ENCODE data around the gene EXOC4.
"Not testable (repeated sequence)": the region's sequence is repeated elsewhere in the genome, so short reads cannot be mapped to it uniquely, and the experiment has no call there.

Gene EXOC4

DNA sequence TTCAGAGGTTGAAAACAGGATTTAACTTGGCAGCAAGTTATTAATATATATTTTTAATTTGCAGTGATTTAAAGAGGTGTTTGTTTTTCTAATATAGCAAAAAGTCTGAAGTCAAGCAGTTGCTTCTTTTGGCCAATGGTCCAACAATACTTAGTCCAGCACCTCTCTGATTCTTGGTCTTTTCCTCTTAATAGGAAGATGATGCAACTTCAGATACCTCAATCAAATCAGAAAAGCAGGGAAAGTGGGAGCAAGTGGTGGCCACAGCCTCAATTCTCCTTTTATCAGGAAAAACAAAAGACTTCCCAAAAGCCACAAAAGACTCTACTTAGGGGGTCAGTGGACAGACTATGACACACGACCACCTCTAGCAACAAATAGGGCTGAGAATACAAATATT, 740.7 kb downstream of the EXOC4 start:
- no peak for DNase-seq (ENCODE audit: low spot score)

DNA sequence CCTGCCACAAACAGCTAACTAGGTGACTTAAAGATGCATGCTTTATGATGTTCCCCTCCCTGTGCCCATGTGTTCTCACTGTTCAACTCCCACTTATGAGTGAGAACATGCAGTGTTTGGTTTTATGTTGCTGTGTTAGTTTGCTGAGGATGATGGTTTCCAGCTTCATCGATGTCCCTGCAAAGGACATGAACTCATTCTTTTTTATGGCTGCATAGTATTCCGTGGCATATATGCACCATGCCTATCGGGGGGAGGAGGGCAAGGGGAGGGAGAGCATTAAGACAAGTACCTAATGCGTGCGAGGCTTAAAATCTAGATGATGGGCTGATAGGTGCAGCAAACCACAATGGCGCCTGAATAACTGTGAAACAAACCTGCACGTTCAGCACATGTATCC, 741.2 kb downstream of the EXOC4 start:
- not testable (repeated sequence) for DNase-seq (ENCODE audit: low spot score)

DNA sequence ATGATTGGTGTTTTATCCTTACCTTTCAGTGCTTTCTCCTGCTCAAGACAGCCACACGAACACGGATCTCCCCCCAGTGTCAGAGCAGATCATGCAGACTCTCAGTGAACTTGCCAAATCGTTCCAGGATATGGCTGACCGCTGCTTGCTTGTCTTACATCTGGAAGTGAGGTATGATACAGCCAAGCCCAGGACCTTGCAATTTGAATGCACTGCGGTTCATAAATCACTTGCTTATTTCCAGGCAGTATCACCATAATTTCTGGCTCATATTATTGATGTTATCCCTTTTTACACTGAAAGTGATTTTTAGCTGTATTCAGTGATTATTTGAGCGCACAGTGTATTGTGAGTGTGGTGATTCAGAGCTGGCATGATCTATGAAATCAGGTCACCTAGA, 744.6 kb downstream of the EXOC4 start:
- no peak for DNase-seq (ENCODE audit: low spot score)

DNA sequence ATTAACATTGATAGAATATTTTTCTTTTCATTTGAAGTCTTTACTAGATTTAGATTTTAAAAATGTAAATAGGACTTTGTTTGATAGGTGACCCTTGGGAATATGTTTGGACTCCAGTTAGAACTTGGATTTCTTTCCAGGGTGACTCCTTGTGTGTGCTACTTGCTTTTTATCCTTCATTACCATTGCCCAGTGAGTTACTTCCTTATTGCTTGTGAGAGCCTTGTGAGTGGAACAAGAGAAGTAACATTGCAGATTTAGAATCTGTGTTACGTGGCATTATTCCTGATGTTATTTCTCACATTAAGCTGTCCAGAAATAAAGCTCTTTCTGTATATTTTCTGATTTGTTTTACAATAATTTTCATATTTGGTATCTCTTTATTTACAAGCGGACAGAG, 746.3 kb downstream of the EXOC4 start:
- no peak for DNase-seq (ENCODE audit: low spot score)

DNA sequence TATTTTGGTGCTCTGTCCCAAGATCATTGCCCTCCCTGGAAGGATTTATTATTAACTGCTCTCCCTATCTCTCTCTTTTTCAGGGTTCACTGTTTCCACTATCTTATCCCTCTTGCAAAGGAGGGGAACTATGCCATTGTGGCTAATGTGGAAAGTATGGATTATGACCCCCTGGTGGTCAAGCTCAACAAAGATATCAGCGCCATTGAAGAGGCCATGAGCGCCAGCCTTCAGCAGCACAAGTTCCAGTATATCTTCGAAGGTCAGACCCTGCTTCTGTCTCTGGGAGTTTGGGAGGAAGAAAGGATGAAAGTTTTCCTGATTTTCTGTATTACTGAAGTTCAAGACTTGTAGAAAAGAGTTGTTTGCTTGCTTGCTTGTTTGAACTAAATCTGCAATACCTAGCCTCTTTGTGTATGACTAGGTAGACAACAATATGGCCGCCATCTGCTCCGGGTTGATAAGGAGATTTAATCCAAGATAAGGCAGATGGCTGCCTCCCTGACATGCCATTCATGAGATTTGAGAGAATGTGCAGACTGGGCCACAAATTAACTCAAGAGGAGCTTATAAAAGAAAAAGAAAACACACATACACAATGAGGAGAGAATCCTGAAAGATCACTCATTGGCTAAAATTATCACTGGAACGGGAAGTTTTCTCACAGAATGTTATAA, 752.1 kb downstream of the EXOC4 start:
- DNase-seq (ENCODE audit: low spot score): no peak

DNA sequence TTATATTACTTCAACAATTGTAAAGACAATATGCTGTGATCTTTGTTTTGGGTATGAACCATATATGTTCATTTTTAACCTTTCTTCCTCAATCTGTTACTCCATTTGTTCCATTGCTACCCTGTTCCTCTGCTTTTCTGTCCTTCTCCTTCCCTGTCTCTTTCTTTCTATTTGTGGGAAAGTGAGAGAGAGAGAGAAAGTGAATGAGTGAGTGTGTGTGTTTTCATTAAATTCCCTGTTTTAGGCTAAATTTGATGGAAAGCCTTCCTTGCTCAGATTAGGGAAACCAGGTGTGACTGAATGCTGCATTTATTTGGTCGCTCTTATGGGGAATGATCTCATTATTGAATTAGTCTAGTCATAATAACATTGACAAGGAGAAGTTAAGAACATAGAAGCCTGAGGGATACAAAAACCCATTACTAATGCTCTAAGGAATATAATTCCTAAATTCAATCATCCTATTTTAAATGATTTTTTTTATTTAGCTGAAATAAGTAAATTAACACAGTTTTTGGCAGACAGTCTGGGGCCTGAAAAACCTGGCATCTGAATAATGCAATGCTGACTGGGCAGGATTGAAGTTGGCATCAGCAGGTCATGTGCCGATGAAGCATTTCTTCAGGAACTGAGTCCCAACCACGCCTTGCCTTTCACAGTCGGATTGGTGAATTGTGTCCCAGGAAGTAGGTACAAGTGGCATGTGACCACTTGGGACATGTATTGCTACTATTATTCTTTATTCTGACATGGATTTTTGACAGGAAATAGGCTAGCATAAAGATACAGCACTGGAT, 756.6 kb downstream of the EXOC4 start:
- DNase-seq (ENCODE audit: low spot score): no peak

DNA sequence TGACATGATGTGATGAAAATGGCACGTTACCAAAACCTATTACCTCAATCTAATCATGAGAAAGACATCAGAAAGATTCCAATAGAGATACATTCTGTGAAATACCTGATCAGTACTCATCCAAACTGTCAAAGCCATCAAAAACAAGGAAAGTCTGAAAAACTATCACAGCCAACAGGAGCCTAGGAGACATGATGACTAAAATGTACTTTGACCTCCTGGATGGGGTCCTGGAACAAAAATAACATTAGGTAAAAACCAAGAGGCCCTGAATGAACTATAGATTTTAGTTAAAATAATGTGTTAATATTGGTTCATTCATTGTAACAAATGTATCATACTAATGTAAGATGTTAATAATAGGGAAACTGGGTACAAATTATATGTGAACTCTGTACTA, 760.4 kb downstream of the EXOC4 start:
- DNase-seq (ENCODE audit: low spot score): no peak

DNA sequence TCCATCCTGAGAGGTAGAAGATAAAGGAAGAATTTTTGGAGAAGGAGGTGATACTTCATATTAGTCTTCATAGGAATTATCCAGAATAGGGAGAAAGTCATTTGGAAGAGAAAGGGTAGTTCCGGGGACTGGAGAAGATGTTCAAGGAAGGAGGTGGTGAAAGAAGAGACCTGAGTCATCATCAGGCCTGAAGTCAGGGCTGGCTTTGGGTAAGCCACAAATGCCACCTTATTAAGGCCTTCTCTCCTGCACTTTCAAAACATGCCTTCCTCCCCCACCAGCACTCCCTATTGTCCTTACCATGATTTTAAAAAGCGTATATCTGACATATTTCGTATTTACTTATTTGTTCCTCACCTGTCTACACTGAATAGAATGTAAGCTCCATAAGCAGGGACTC, 762.1 kb downstream of the EXOC4 start:
- no peak for DNase-seq (ENCODE audit: low spot score)

DNA sequence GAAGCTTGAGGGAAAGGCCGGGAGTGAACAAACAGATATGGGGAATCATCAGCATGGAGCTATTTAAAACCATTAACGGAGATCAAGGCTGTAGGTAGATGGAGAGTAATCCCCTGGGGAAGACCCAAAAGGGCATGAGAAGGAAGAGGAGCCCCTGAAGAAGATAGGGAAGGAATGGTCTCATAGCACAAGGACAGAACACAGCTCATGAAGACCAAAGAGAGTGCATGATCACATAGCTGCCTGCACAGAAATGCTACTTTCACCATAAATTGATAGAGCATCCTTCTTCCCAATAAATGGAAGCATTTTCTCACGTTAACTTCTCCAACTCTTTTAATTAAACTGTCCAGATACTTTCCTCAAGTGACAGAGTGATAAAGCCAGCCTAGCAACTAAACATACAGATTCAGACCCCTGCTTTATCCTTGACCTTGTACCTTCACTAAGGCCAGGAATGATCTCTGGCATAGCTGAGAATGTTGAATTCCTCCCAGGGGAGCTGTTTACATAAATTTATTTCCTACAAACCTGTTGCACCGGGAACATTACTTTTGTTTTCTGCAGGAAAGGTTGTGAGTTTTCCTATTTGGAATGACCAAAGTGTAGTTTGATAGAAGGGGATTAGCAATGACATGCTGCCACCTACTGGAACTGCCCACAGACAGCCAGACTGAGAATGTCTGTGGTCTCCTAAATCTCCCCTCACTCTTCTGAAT, 763.5 kb downstream of the EXOC4 start:
- peak; percentile 15 for DNase-seq (ENCODE audit: low spot score)

DNA sequence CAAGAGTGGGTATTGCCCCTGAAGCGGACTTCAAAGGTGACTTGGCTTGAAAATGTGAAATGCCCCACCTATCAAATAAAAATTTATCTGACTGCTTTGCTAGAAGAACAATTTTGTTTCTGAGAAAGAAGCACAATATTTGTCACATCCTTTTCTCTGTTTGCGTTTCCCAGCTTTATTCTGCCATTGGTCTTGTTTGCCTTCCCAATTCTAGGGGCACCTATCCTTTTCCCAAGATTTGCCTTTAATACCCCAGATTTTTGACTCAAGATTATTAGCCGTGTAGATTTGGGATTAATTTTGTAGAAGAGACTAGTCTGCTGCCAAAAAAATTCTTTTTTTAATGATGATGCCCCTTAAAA, 764.0 kb downstream of the EXOC4 start:
- no peak for DNase-seq (ENCODE audit: low spot score)

DNA sequence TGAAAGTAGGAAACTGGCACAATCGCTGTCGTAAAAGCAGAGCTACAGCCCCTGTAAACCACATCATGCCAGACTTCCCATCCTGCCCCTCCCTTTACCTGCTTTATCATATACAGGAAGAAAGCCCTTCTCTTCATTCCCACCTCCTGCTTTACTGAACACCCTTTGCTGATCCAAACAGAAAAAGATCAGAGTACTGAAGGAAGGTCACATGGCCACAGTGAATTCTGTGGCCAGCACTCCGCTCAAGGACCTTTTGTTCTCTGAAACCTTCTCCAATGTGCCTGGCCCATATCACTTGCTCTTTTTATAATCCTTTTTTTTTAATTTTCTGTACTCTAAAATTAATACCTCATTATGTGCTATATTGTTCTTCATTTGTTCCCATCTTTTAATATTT, 765.4 kb downstream of the EXOC4 start:
- DNase-seq (ENCODE audit: low spot score): no peak

DNA sequence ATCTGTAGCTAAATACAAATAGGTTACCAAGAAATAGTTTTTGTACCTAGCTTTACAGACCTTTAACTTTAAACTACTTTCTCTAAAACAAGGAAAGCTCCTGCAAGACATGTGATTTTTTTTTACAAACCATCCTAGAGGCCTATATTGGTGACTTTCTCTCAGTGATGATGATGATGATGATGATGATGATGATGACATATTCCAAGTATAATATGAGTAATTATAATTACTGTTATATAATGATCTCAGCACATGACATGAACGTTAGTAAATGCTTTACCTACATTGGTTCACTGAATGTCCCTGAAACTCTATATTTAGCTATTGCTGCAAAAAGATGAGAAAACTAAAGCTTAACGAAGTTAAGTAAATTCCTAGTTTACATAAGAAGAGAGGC, 766.4 kb downstream of the EXOC4 start:
- DNase-seq (ENCODE audit: low spot score): no peak

DNA sequence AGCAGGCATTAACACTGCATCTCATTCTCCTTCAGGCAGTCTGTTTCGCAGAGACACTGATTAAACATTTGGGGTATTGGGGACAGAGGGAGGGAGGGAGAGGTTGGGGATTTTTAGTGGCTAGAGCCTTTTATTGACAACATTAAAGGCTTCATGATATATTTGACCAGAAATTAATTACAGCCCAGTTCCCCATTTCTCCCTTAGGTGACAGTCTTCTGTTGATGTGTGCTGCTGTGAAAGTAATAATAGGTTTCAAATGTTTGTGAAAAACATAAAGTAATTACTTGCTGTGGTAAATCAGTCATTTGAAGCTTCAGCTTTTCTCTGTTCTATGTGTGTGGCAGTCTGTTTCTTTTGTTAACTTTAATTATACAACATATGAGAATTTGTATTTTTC, 769.0 kb downstream of the EXOC4 start:
- DNase-seq (ENCODE audit: low spot score): no peak

DNA sequence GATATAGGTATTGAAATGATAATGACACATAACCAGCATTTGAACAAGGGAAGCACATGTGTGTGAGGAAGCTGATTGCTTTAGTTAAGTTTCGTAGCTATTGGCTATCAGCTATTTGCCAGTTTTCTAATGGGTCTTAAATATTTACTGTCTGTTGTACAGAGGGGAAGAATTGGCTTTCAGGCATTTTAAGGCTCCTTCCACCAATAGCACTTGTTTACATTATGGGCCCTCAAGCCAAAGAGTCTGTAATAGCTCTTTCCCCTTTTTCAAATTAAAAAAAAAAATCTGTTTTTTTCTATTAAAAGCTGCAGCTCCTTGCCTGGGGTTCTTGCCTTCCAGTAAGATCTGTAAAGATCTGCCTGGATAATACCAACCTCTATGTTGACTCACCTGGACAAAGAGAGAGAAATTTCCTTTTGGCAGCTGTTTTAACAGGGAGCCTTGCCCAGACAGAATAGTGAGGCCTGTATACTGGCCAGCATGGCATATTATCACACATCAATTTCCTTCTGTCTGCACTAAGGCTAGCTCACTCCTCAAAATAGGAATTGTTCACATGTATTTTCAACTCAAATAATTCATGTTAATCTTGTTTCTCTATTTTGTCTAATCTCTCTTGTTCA, 769.5 kb downstream of the EXOC4 start:
- DNase-seq (ENCODE audit: low spot score): no peak

DNA sequence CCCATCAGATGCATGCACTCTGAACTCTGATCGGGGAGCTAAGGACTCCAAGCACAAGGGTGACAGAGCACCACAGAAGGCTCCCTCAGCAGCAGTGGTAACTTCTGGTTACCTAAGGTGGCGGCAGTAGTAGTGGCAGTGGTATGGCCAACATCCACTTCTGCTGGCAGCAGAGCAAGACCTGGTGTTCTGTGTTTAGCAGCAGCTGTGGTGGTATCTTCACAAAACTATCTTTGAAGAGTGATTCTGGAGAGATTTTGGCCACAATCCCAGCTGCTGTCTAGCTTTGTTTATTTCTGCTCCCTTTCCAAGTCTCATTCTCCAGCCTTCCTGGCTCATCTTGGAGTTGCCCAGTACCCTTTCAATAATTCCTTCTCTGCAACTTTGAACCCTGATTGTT, 771.9 kb downstream of the EXOC4 start:
- DNase-seq (ENCODE audit: low spot score): no peak

DNA sequence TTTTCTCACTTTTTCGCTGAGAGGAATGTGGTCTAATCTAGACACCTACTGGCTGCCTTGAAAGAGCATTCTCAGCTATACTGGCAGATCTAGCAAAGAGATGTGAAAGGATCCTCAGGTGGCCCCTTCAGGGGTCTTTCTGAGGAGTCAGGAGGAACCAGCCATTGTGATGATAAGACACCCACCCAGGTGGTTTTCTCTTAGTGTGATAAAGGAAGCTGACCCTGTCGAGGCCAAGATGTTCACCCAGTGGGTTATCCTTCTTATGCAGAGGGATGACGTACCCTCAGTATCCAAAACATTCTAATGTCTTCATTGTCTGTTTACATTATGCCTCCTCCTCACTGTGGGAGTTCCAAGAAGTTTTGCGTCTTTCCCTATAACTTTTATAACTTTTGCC, 776.0 kb downstream of the EXOC4 start:
- no peak for DNase-seq (ENCODE audit: low spot score)

DNA sequence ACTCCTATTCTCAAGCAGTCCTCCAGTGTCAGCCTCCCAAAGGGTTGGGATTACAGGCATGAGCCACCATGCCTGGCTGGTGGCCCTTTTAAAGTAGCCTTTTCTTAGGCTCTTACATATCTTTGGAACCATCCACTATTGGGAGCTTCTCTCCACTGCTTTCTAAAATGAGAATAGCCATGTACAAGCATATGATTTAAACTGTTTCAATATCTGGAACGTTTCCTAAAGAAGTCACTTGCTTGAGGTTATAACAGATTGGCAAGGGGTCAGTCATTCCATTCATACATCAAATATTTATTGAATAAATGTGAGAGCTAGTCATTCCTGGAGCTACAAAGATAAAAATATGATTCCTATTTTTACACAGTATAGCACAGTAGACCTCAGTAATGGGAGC, 776.9 kb downstream of the EXOC4 start:
- no peak for DNase-seq (ENCODE audit: low spot score)

DNA sequence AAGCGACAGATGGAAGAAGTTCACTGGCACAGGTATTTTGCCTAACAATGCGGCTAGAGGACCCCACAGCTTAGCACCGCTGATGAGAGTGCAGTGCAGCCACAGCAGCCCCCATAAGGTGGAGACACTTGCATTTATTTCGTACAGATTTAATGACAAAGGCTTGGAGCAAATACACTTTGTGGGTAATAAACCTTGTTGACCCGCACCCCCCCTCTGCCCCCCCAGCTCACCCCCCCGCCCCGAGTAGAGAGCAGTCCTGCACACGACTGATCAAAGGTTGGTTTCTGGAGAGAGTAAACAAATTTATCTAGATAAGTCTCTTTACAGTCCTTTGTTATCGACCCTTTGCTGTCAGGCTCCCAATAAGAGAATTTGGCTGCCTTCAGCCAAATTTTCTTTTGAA, 777.6 kb downstream of the EXOC4 start:
- DNase-seq (ENCODE audit: low spot score): no peak

DNA sequence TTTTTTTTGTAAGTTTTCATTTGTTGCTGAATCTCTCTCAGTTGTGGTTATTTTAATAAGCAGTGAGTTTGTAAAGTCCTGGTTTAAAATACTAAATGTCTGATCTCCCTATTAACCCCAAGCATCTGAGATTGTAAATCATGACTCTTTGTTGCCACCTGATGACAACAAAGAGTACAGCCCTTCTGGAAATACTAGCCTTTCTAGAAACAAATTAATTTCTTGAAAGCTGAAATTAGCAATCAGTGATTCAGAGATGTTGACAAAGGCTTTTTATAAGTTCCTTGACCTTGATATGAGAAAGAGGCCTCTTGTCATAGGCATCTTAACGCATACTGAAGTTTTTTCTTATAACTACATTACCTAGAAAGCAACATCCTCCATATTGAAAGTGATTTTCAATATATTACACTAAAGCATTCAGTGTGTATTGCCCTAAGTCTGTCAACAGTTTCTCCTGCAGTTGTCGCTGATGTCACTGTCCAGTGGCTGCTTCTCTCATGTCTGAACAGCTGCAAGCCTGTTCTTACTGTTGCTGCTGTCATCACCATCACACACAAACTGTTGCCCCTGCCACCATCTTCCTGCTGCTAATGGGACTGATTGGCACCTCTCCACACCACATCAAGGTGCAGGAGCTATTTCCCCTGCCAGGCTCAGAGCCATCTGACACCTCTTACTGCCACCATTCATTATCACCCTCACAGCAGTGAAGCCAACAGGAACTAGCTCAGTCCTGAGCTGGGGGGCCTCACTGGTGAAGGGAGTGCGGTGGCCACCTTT, 779.1 kb downstream of the EXOC4 start:
- no peak for DNase-seq (ENCODE audit: low spot score)

DNA sequence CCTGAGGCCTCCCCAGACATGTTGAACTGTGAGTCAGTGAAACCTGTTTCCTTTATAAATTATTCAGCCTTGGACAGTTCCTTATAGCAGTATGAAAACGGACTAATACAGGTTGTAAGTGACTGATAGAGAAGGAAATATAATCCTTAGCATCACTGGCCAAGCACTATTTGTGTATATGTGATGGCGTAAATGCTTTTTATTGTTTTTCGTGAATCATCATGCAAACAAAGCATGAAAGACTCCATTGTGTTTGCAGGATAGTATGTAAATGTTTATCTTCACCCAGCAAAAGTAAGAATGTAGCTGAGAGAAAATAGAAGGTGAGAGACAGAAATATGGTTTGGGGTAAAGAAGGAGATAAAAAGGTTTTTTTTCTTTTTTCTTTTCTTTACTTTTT, 781.8 kb downstream of the EXOC4 start:
- DNase-seq (ENCODE audit: low spot score): no peak

DNA sequence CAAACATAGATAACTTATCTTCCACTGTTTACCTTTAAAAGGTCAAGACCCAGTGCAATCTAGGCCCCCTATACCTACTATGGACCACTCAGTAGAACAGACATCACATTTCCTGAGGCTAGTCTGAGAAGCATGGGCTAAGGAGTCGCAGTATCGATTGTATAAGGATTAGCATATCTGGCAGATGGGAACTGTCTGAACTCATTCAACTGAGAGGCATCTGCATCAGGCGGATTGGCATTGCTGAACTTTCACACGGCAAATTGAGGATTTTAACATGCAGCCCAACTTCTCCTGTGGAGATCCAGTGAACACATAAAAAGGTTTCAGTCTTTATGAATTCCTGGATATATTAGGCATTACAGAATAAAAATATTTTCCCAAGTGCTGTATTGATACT, 785.1 kb downstream of the EXOC4 start:
- DNase-seq (ENCODE audit: low spot score): no peak

DNA sequence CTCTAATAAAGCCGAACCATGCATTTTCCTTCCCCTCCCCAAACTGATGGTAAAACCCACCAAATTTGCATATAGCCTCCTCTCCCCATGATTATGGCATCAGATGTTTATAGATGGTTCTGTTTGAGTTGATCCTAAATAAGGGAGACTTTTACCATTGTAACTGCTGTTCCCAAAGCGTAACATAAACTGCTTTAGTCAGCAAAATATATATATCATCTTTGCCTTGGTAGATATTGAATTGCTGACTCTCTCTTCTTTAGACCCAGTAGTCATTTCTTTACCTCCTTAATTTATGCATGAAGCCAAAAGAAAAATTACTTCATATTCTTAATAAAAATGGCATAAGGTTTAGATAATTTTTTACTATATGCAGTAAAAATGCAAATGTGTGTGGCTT, 788.1 kb downstream of the EXOC4 start:
- no peak for DNase-seq (ENCODE audit: low spot score)
